Mesothelial cell of epicardium (in vitro differentiated cells): ENCODE data around the gene HTRA3. TPM values are rescaled to one million over a fixed set of nuclear protein-coding genes. Genes with fewer than 3 reads are reported as not detected.
A peak's percentile ranks its signal among the peaks of the same experiment; 100 is the strongest.

Source experiments
- DNase-seq, 2 experiments: peaks; one replicate each; pipeline ENCODE4 v3.0.0; 2021; ENCODE audit warnings: low spot score in 2 of 2; ENCODE audit not compliant: unreplicated experiment in 2 of 2
- H3K27ac Mint-ChIP-seq: 2 replicates; pipeline ENCODE4 v1.8.0; 2021; ENCODE audit warnings: mixed read lengths
- H3K27me3 Mint-ChIP-seq: 2 replicates; pipeline ENCODE4 v1.8.0; 2021; ENCODE audit warnings: low read depth, mixed read lengths
- H3K36me3 Mint-ChIP-seq: 2 replicates; pipeline ENCODE4 v1.8.0; 2021; ENCODE audit warnings: mixed read lengths
- H3K4me1 Mint-ChIP-seq: 2 replicates; pipeline ENCODE4 v1.8.0; 2021; ENCODE audit warnings: mixed read lengths
- H3K4me3 Mint-ChIP-seq: 2 replicates; pipeline ENCODE4 v1.8.0; 2021; ENCODE audit warnings: mild to moderate bottlenecking, moderate library complexity, mixed read lengths
- H3K9me3 Mint-ChIP-seq: 2 replicates; pipeline ENCODE4 v1.8.0; 2021; ENCODE audit warnings: mixed read lengths
- CTCF ChIP-seq: fragments of 200-600 bp; sonication (generic); IDR thresholded peaks from one replicate; pipeline ENCODE4 v1.5.0; 2021; ENCODE audit warnings: antibody characterized with exemption; ENCODE audit not compliant: unreplicated experiment
- total RNA-seq: library from RNA; stranded (reverse); gene quantifications from 3 replicates; pipeline ENCODE4 v1.2.1, GENCODE V29; 2021

HTRA3 gene
- total RNA-seq, 1 donor from 2014 or later: 26.2 TPM

DNA sequence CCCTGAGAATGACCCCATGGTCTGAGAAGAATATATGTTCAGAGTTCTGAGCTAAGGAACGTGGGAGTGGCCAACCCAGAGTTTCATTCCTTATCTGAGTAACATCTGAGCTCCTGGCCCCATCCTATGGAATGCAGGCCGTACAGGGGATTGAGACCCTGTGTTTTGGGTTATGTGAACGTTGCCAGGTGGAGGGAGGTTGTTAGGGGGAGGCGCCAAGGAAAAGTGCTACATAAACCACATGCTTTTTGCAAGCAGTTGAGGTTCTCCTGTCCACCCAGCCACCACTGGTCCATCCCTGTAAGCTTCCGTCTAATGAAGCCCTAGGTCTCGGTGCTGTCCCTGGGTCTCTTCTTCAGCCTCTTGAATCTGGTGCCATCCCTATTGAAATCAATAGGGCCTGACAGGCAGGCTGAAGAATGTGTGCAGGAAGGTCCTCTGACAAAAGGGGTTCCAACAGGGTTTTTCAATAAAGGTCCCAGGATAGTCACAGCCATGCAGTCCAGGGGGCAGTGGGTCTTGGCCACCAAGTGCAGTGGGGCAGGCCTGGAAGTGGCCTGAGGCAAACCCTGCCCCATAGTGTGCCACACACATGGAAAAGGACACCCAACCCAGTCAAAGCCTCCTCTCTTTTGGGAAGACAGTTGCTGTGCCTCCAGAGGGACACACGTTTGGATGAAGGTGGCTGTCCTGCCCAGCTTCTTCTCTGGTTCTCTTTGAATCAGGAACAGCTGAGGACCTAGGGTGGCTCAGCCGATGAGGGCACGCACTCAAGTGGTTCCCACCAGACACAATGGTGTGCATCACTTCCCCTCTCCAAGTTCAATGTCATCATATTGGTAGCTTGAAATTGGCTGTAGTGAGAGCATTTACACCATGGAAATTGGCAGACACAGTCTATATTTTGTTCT is 53.5 kb downstream of the HTRA3 start:
- no peak for TF ChIP-seq CTCF
- Mint-ChIP-seq H3K4me1 (peaks cover 21% of the 10 kb centered on the region), H3K4me3 (no peak overlapping the region), H3K27me3 (no peaks in the 10 kb centered on the region), H3K9me3 (peaks cover 24% of the 10 kb centered on the region), H3K27ac (no peak overlapping the region), H3K36me3 (peaks cover 4% of the 10 kb centered on the region)
- DNase-seq: peak; percentile 7 to 37

DNA sequence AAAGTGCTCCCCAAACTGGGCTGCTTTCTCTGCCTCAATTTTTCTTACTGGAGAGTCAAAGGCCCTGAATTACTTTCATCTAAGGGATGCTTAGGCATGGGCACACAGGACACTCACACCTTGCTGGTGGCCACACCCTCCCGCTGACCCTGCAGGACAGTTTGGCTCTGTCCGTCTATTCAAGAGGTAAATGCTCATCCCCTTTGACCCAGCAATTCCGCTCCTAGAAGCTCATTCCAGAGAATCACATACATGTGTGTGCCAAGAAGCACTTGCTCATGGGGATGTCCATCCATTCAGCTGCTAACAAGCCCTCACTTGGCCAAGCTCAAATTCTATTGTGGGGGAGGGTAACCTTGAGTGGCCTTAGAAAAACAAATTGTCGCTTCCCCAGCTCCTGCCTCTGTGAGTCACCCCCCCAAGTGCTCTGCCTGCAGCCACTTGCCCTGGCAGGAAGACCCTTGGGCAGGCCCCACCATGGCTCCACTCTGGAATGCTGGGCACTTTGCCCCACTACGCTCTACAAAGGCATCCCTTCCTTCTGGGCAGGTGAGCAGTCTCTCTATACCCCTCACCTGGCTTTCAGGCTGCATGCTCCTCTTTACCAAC is 54.5 kb downstream of the HTRA3 start:
- TF ChIP-seq CTCF: no peak
- H3K4me3 Mint-ChIP-seq: no peak overlapping the region
- H3K27ac Mint-ChIP-seq: no peak overlapping the region
- peaks cover 19% of the 10 kb centered on the region for H3K4me1 Mint-ChIP-seq
- DNase-seq: peak; percentile 3 to 22
- H3K36me3 Mint-ChIP-seq: peaks cover 4% of the 10 kb centered on the region
- peaks cover 24% of the 10 kb centered on the region for H3K9me3 Mint-ChIP-seq
- no peaks in the 10 kb centered on the region for H3K27me3 Mint-ChIP-seq

GRCh38 chr4:8324640-8325239 is 55.2 kb downstream of the HTRA3 start:
- TF ChIP-seq CTCF: no peak
- DNase-seq: peak in 1 of 2 experiments; percentile 27
- Mint-ChIP-seq H3K4me3 (no peak overlapping the region), H3K36me3 (peaks cover 4% of the 10 kb centered on the region), H3K27me3 (no peaks in the 10 kb centered on the region), H3K27ac (no peak overlapping the region), H3K4me1 (peaks cover 15% of the 10 kb centered on the region), H3K9me3 (peaks cover 24% of the 10 kb centered on the region)

GRCh38 chr4:8325291-8325973 is 55.9 kb downstream of the HTRA3 start:
- Mint-ChIP-seq H3K27me3 (no peaks in the 10 kb centered on the region), H3K9me3 (peaks cover 24% of the 10 kb centered on the region), H3K4me1 (peaks cover 8% of the 10 kb centered on the region), H3K27ac (no peak overlapping the region), H3K36me3 (peaks cover 4% of the 10 kb centered on the region), H3K4me3 (no peak overlapping the region)
- TF ChIP-seq CTCF: no peak
- DNase-seq: peak; percentile 1 to 29

GRCh38 chr4:8326206-8326605 is 56.7 kb downstream of the HTRA3 start:
- peak in 1 of 2 experiments; percentile 2 for DNase-seq
- H3K27me3 Mint-ChIP-seq: no peaks in the 10 kb centered on the region
- no peak overlapping the region for H3K4me3 Mint-ChIP-seq
- peaks cover 24% of the 10 kb centered on the region for H3K9me3 Mint-ChIP-seq
- no peak overlapping the region for H3K27ac Mint-ChIP-seq
- peaks cover 6% of the 10 kb centered on the region for H3K4me1 Mint-ChIP-seq
- no peak for TF ChIP-seq CTCF
- peaks cover 4% of the 10 kb centered on the region for H3K36me3 Mint-ChIP-seq
